HG03066 (cell line): Measurements from ENCODE around the gene IL12A.

Experiments used
- ATAC-seq: cut with Tn5 transposase; IDR thresholded peaks from one replicate; pipeline ENCODE4 v1.9.1; 2021; ENCODE audit warnings: low read depth; ENCODE audit not compliant: unreplicated experiment

The IL12A gene

GRCh38 chr3:159989973-159990846 lies 1.6 kb downstream of the IL12A start:
- ATAC-seq: no peak

- no peak for ATAC-seq
Measured at GRCh38 chr3:159991591-159991990, 3.0 kb downstream of the IL12A start.

DNA sequence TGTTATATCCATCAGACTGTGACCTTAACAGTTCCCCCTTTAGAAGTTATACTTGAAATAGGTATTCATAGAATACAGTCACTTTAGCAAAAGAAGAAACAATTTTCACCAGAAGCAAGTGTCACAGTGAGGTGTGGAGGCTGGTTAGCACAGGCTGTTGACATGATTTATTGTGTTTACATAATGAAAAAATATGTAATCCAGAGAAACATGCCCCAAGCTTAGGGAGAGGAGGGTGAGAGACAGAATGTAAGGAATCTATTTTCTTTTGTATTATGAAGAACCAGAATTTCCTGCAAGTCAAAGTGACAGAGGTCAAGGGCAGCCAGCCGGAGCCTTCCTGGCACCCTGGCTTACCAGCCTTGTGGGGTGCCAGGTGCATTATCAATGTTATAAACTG lies 4.0 kb downstream of the IL12A start:
- ATAC-seq: no peak

DNA sequence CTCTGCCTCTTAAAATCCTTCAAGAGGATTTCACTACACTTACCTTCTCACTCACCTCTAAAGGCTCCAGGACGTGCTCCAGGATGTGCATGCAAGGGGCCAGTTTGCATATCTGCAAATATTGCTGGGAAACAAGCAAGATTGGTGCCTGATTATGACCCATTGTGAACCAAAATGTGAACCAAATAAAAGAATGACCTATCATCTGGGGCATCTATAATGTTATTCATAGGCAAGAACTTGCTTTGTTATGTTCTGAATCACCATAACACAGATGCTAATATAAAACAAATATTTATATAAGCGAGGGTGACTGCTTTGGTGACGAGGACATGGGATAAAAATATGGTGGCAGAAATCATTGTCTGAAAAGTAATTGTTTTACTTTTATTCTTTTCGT lies 5.5 kb downstream of the IL12A start:
- no peak for ATAC-seq

GRCh38 chr3:159995091-159995490 lies 6.5 kb downstream of the IL12A start:
- no peak for ATAC-seq

DNA sequence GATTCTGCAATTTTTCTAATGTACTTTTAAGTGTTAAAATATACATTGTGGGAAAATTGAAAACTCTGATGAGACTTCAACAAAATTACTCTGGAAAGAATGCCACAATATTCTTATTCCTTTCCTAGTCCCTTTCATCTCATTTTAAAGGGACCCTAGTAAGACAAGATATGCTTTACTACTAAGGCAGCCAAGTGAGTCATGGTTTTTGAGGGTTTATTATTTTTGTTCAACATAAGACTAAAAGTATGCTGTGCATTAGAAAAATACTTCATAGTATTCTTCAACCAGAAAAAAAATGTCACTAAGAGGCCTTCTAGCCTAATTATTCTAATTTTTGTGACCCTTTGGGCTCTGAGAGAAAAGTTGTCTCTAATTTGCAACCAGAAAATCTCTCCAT lies 7.4 kb downstream of the IL12A start:
- no peak for ATAC-seq

DNA sequence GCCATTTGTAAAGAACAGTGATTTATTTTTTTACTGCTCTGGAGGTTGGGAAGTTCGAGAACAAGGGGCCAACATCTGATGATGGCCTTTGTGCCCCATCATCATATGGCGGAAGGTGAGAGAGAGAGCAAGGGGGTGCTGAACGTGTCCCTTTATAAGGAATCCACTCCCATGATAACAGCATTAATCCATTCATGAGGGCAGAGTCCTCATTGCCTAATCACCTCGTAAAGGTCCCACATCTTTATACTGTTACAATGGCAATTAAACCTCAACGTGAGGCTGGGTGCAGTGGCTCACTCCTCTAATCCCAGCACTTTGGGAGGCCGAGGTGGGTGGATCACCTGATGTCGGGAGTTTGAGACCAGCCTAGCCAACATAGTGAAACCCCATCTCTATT lies 8.3 kb downstream of the IL12A start:
- no peak for ATAC-seq

DNA sequence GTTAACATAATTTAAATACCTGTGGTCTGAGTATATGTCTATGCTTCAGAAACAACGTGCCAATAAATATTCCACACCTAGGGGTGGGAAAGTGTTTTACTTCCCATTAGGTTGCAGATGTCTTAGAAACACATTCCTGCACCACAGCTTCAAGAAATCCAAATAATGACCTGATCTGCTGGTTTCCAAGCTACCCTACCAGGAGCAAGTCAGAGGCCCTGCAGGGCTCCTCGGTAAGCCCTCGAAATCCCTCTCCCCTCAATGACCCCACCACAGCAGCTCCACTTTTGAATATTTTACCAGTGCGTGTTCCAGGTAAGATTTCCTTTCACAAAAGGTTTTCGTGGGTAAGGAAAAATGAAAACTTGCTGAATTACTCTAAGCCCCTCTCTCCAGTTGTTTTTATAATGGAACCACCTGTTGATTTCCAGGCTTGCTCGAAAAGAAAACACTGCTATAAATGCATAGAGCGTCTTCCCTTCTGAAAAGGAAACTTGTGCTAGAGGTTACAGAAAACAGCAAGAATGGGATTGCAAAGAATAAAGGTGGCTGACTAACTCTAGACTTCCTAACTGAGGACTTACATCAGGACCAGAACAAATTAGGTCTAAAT lies 12.6 kb downstream of the IL12A start:
- ATAC-seq: no peak

DNA sequence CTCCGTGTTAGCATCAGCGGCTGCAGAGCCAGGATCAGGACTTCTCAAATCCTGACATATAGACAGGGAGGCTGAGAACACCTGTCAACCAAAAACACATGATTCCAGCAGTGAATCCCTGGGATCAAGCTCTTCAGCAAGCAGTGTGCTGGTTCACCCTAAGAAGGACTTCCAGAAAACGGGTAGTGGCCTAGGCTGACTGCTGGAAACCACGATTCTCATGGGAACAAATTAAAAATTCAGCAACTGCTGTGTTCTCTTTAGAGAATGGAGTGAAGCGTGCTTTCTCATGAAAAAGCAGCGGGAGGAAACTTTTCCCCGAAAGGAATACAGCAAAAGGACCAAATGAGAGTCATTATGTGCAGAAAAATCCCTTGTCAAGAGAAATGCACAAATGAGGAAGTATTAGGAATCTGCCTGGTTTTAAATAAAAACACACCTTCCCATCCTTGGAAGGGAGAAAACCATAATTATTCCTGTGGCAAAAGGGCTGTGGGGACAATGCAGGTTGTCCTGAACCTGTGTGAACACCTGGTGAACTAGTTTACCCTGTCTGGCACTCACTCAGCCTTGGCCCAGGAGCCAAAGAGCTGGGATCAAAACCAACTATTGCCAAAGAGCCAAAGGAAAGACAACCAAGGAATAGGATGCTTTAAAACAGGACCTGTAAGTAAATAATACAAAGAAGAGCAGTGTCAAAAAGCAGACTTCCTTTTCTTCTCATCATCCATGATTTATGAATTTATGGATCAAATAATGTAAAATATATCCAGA lies 13.4 kb downstream of the IL12A start:
- ATAC-seq: no peak

DNA sequence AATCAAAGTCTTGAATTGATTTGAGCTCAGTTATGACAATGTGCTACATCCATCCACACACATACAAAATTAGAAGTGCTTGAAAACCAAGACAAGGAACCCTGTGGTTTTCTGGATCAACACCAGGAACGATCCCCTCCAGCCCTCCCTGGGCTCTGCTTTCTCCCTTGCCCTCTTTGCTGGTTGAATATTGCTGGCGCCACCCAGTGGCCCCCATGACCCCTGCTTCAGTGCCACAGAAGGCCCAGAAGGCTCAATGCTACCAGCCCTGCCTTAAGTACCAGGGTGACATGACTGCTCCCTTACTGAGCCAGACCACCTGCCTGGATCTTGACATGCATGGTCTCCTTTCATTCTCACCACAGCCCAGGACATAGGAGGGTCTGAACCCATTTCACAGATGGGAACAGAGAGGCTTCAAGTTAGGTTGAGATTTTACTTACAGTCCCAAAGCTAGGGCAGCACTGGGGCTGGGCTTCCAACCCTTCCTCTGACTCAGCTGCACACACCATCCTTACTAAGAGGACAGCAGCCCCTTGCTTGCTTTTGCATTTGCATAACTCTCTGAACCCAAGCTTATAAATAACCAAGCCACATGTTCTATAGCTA lies 15.0 kb downstream of the IL12A start:
- peak; percentile 80 for ATAC-seq

- ATAC-seq: no peak
Measured at GRCh38 chr3:160005004-160005403, 16.4 kb downstream of the IL12A start.

GRCh38 chr3:160006282-160007163 lies 17.9 kb downstream of the IL12A start:
- peak; percentile 34 for ATAC-seq

GRCh38 chr3:160008961-160009360 lies 20.3 kb downstream of the IL12A start:
- no peak for ATAC-seq

- ATAC-seq: no peak
Measured at GRCh38 chr3:160009525-160009924, 20.9 kb downstream of the IL12A start.

DNA sequence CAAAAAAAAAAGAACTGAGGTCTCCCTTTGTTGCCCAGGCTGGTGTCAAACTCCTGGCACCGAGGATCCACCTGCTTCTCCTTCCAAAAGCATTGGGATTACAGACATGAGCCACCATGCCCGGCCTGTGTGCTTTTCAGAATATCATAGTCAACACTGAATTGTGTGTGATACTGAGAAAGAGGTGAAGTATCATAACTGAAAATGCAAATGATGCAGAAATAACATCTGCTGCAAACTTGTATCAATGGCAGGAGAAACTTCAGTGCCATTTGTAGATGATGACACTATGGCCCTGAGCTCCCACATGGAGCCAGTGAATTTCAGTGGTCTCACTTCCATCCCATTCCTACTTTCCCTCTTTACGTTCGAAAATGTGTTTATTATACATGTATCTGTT lies 21.9 kb downstream of the IL12A start:
- ATAC-seq: peak; percentile 58

DNA sequence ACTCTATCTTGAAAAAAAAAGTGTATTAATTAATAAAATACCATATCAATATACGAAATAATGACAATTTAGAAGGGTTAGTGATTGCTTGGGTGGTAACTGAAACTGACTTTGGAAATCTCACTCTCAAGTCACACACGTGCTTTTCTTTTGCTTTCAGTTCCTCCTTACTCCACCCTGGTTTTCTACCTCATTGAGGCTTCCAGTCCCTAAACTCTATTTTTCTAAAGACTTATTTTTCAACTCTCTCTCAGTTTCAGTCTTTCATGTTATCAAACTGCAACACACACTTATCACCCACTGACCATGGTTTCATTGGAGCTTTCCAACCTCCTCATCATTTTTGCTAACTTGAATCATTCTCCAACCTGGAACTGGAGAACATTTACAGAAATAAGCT lies 23.5 kb downstream of the IL12A start:
- ATAC-seq: peak; percentile 70

GRCh38 chr3:160016972-160017371 lies 28.3 kb downstream of the IL12A start:
- ATAC-seq: no peak

- no peak for ATAC-seq
Measured at GRCh38 chr3:160018959-160019358, 30.3 kb downstream of the IL12A start.

GRCh38 chr3:160020057-160020711 lies 31.5 kb downstream of the IL12A start:
- ATAC-seq: no peak

DNA sequence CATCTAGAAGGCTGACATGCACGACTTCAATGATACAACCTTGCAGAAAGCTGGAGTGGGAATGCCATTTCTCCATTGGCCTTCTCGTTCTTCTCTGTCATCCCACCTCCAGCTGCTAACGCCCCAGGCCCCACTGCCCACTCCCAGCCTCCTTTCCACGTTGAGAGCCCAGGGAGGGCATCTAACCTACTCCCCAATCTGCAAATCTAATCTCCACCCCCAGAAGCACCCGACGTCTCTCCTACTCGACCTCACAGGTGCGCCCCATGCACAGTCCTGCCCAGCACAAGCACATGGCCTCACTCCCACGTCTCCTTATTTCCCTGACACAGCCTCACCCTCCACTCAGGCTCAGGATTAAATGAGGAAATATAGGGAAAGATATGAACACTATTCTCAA lies 33.4 kb downstream of the IL12A start:
- ATAC-seq: no peak
